Endometrial microvascular endothelial cells (primary cell): ENCODE measurements around the gene TAOK2. TPM values are rescaled to one million over a fixed set of nuclear protein-coding genes. Genes with fewer than 3 reads are reported as not detected.

Experiments used
- in situ Hi-C: cut with HindIII; loops from 2 replicates; pipeline ENCODE4 v1.10.0; 2017; ENCODE audit warnings: low sequenced_read_pairs, low pct_unique_long_range_greater_than_20kb; ENCODE audit errors: inconsistent ontology term
- total RNA-seq: library from RNA; depleted of rRNA; stranded (reverse); fragments of >200 nt; gene quantifications from one replicate; pipeline ENCODE4 v1.2.3, GENCODE V29; 2015; ENCODE audit errors: inconsistent ontology term

TAOK2 gene
- total RNA-seq, 1 donor from 2014 or later: 87.5 TPM

DNA sequence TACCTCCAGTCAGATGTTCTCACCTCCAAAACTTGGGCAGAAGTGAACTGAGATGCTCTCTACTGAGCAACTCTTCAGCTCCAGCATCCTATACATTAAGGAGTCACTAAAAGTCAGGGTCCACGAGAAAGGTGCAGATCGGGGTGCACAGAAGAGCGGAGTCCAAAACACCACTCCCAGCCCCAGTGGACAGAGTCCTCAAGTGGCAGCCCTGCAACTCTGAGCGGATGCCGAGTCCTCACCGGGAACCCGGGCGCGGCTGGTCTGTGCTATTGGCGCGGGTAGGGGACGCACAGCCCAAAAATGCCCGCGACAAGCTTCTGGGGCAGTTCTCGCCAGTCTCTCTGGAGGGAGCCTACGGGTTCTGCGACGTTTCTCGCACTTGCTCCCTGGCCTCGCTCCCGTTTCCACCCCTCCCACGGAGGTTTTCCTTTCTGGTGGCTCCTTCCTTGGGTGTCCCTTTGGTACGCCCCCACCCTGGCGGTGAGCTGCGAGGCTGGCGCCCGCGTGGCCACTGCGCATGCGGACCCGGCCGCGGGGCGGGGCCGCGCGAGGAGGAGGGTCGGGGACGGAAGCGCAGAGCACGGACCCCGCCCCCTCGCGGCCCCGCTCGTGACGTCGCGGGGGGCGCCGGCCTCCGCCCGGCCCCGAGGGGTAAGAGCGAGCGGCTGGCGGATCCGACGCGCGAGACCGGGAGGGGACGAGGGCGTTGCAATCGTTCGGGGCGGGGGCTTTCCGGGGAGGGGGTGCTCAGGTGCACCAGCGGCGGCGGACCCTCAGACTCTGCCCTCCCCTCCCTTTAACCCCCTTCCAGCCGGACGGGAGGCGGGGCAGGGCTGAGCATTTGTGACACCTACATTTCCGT, 12.0 kb upstream of the TAOK2 start, which contains the start of gene TMEM219:
Gene TMEM219, plus strand, starts transcription at position 601 of the 865 bp plus-strand sequence. CDS start 1,065 bp downstream, outside the sequence.
- in situ Hi-C loops: no loop called here

DNA sequence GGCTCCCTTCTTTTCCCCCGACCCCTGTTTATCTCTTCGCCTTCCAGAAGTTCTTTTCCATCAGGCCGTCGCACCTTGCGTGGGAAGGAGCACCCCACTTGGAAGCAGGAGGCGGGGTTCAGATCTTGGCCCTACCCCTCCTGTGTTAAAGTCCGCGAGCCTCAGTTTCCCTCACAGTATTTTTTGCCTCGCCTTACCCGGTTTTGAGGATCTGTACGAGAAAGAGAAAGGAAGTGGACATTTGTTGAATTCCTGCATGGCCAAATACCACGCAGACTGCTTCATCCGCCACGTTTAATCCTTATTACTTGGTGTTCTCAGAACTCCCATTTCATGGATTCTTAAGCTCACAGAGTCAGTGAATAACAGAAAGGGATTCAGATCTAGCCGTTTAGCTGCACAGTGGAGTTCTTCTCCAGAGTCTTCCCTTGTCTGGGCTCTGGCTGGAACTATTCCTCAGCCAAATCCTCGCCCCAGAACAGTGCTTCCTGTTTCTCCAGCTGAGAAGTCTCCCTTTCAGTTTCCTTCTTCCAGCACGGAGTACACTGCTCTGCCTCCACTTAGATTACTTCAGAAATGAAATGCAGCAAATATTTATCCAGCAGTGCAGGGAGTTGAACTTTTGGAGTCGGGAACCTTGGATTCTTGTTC, 11.2 kb upstream of the TAOK2 start:
- in situ Hi-C loops: no loop called here

DNA sequence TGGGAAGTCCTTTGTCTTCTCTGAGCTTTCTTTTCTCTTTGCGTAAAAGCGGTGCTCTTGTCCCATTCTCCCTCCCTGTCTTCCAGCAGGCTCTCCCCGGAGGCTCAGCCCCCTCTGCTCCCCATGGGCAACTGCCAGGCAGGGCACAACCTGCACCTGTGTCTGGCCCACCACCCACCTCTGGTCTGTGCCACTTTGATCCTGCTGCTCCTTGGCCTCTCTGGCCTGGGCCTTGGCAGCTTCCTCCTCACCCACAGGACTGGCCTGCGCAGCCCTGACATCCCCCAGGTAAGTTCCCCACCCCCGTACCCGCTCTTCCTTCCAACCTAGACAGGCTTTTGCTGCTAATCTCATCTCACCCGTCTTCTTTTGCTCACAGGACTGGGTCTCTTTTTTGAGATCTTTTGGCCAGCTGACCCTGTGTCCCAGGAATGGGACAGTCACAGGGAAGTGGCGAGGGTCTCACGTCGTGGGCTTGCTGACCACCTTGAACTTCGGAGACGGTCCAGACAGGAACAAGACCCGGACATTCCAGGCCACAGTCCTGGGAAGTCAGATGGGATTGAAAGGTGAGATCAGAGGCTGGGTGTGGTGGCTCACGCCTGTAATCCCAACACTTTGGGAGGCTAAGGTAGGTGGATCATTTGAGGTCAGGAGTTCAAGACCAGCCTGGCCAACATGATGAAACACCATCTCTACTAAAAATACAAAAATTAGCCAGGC, 10.5 kb upstream of the TAOK2 start:
- in situ Hi-C loops: no loop called here

DNA sequence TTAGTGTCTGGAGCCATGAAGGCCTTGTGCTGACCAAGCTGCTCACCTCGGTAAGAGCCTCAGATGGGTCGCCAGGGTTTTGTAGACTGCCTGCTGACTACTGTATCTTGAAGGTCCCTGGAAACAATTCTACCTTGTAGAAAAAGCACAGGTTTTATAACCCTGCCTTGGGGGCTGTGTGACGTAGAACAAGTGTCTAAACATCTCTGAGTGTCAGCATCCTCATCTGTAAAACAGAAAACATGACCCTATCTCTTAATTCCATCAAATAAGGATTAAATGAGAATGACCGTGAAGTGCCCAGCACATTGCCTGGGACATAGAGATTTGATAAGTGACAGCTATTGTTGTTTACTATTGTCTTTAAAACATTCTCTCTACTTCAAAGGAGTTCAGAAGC, 5.5 kb upstream of the TAOK2 start:
- in situ Hi-C loops: no loop called here

DNA sequence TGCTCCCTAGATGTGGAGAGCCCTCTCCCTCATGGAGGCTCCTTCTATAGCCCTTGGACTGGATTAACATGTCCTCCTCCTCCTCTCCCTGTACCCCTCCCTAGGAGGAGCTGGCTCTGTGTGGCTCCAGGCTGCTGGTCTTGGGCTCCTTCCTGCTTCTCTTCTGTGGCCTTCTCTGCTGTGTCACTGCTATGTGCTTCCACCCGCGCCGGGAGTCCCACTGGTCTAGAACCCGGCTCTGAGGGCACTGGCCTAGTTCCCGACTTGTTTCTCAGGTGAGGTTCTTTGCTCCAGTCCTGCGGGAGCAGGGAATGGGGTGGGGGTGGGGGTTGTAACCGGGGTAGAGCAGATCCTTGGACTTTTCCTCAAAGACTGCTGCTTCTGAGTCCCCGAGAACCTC, 2.4 kb upstream of the TAOK2 start:
- in situ Hi-C loops: no loop called here

DNA sequence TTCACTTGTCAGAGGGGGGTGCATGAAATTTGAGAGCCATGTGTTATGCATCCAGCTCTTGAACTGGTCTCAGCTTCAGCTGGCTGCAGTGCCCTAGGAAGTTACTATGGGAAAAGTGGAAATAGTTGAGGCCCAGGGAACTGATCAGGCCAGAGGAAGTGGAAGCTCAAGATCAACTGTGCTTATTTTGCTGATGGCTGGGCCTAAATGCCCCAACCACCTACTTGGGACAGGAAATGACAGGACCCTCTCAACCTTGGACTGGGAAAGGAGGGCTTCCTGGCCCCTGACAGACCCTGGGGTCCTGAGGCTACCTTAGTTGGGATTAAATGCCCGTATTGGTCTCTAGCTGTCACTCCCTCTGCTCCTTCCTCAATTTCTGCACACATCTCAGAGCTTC, 1.2 kb upstream of the TAOK2 start:
- in situ Hi-C loops: no loop called here

DNA sequence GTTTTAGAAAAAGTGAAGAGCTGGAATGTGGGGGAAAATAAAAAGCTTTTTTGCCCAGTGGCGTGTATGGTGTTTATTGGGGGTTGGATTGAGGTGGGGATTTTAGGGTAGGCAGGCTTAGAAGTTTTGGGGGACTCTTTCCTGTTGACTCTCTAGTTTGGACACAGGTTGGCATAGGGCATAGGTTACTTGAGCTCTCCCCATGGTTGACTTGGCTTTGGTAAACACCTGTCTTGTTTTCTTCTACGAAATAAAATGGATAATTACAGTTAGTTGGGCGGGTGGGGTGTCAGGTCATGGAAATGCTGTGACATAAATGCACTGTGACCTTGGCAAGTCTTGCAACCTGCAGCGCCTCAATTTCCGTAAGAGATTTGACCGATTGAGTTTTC, 680 bp upstream of the TAOK2 start:
- in situ Hi-C loops: no loop called here

DNA sequence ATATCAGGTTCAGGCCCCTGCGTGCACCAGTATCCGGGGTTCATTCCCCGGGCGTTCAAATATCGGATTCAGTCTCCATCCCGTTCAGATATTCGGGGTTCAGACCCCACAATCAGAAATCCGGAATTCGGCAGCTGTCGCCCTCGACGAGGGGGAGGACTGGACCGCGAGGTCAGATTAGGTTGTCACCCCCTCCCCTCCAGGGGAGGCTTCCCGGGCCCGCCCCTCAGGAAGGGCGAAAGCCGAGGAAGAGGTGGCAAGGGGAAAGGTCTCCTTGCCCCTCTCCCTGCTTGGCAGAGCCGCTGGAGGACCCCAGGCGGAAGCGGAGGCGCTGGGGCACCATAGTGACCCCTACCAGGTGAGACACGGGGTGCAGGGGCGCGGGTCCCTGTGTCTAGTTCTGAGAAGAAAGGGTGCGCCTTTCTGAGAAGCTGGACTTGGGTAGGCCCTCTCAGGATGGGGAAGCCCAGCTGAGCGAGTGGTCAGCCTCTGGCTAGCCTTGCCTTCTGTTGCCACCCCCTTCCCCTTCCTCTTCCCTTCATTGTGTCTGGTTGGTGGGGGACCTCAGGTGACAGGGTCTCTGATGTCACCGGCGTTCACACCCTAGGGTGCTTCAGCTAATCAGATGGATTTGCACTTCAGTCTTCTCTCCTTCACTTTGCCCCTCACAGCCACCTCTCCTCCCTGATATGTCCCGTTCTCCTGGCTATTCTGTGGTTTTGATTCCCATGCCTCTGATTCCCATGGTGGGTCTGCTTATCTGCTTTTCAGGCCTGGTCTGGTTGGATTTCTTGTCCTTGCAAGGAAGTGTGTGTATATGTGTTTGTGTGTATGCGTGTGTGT, 844 bp downstream of the TAOK2 start:
- in situ Hi-C loops: no loop called here

DNA sequence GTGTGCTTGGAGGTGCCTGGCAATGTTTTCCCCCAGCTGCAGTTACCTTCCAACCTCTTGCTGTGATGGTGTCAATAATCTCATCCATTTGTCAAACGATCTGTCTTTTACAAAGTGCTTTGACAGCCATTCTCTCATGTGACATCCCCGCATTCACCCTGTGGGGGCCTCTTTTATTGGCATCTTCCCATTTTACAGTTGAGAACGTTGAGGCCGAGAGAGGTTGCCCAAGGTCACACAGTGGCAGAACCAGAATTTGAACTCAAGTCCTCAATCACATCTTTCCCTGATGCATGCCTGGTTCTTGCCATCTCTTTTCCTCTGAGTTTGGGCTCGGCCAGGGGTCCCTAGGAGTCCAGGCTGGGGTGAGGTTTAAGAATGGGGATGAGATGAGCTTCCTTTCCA, 1.5 kb downstream of the TAOK2 start:
- in situ Hi-C loops: no loop called here

DNA sequence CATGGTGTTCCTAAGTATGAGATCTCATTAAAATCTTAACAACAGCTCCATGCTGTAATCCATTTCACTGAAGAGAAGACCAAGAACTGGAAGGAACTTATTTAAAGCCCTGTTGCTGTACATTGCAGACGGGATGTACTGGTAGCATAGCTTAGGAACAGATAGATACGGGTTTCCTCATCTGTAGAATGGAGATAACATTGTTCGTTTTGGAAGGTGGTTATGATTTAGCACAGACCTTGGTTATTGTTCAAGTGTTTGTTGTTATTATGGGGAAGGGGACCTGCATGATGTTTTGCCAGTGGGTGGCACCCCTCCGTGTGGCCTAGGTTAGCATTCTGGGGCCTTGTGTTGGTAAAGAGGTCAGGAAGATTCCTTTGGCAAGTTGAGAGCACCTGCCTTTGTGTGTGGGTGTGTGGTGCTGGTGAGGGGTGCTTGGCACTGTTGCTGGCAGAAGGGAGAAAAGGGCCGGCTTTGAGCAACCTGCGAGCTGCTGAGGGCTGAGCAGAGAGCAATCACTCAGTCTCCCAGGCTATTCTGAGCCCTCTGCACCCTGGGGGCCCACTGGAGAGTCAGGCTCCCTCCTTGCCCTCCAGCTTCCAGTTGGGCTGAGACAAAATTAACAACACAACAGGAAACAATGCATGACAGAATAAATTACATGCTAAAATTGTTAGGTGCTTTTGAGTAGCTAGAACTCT, 2.3 kb downstream of the TAOK2 start:
- in situ Hi-C loops: no loop called here

DNA sequence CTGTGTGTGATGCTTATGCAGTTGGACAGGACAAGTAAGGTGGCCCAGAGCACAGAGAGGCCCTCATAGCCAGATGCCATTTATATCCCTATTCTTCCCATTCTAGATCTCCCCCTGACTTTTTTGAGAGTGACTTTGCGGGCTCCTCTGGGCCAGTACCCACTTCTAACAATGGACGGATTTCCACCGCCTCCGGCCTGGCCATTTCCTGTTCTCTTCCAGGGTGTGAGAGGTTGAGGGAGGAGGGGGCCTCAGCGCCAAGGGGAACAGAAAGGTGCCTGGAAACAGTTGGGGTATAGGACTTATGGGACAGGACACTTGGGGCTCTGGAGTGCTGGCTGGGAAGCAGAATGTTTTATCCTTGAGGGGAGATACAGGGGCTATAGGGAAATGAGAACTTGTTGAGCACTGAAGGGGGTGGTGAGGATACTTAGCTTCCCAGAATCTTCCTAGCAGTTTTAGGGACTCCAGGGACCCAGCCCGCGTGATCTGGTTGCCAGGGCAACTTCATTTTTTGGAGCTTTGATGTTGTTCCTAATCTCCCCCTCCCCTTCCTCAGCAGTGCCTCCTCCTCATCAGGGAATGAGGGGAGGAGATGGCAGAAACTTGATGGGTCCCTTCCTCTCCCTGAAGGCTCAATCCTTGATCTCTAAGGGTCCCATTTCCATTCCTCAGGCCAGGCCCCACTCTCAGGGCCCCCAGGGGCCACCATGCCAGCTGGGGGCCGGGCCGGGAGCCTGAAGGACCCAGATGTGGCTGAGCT, 3.6 kb downstream of the TAOK2 start:
- in situ Hi-C loops: no loop called here

DNA sequence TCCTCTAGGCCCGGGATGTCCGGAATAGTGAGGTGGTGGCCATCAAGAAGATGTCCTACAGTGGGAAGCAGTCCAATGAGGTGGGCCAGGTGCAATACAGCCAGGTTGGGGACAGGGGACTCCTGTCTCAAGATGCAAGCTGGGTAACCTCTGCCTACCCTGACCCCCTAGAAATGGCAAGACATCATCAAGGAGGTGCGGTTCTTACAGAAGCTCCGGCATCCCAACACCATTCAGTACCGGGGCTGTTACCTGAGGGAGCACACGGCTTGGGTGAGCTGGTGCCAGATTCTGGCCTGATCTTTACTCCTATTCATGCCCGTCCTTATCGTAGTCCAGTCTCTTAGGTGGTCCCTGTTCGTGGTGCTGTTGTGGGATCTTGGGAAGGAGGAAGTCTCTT, 4.4 kb downstream of the TAOK2 start:
- in situ Hi-C loops: no loop called here

DNA sequence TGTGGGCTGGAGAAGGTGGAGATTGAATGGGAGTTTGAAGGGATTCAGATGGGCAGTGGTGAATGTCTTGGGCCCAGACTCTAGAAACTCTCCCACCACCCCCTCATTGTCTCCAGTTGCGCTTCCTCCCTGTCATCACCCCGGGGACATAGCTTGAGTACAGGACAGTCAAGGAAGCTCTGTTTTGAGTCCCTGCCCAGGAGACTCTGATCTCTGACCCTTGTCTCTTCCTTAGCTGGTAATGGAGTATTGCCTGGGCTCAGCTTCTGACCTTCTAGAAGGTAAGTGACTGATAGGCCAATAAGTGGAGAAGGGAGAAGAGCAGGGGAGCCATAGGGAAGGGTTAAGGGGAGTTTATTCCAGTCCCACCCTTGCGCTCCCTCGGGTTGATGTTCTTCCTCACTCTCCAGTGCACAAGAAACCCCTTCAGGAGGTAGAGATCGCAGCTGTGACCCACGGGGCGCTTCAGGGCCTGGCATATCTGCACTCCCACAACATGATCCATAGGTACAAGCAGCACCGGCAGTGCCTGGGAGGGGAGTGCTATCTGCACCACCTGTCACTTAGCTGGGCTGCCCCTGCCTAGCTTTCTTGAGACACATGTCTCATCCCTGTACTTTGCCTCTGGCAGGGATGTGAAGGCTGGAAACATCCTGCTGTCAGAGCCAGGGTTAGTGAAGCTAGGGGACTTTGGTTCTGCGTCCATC, 5.0 kb downstream of the TAOK2 start:
- in situ Hi-C loops: no loop called here

DNA sequence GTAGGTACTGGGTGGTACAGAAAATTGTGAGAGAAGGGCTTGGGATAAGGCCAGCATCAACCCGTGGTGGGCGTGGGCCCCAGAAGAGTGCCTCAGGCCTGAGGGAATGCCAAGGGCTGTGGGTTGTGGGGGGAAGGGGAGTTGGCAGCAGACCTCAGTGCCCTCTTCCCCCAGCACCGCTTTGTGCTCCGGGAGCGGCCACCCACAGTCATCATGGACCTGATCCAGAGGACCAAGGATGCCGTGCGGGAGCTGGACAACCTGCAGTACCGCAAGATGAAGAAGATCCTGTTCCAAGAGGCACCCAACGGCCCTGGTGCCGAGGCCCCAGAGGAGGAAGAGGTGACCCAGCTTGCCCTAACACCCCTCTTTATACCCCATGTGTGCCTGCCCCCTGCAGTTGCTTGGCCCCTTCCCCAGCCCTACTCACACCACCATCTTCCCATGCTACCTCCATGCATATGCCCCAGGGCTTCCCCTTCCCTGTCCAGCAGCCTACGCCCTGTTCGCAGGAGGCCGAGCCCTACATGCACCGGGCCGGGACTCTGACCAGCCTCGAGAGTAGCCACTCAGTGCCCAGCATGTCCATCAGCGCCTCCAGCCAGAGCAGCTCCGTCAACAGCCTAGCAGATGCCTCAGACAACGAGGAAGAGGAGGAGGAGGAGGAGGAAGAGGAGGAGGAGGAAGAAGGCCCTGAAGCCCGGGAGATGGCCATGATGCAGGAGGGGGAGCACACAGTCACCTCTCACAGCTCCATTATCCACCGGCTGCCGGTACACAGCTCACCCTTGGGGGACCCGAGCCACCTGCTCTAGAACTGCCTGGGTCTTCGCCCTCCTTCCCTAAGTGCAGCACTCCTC, 9.1 kb downstream of the TAOK2 start:
- in situ Hi-C loops: no loop called here

DNA sequence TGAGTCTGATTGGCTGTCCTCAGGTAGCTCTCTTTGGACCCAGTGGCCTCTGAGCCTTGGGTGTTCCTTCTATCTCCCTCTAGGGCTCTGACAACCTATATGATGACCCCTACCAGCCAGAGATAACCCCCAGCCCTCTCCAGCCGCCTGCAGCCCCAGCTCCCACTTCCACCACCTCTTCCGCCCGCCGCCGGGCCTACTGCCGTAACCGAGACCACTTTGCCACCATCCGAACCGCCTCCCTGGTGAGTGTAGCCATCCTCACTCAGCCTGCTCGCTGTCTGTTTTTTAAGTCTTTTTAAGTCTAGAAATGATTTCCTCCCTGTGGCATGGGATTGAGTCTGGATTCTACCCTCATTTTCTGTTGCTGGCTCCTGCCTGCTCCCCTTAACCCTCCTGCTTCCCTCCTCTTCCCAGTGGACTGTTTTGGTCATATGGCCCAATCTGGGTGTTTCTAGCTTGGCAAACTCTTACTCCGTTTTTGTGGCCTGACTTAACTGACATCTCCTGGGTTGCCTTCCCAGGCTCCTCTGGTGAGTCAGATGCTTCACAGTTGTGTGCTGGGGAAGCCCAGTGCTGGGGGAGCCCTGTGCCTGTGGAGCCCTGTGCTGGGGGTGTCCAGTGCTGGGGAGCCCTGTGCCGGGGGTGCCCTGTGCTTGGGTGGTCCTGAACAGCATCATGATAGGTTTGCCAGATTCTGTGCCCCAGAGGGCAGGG, 9.9 kb downstream of the TAOK2 start:
- in situ Hi-C loops: no loop called here
